H1 (cell line): ENCODE measurements around the gene PPP2R3B. TPM values are rescaled to one million over a fixed set of nuclear protein-coding genes. Genes with fewer than 3 reads are reported as not detected.

ENCODE experiments used
- CEBPB ChIP-seq: IDR thresholded peaks from 2 replicates; pipeline ENCODE4 v1.6.1; 2012; ENCODE audit warnings: low read depth, low read length
- NANOG ChIP-seq: IDR thresholded peaks from 2 replicates; pipeline ENCODE4 v1.6.1; 2011; ENCODE audit warnings: low read length, low read depth, mild to moderate bottlenecking, inconsistent platforms; ENCODE audit not compliant: insufficient read depth, poor library complexity, severe bottlenecking
- RAD21 ChIP-seq, 2 experiments: IDR thresholded peaks in 1 of 2; conservative IDR thresholded peaks in 1 of 2; 2 replicates each; pipeline ENCODE4 v1.6.1; 2011; ENCODE audit warnings: low read depth in 2 of 2, low read length in 2 of 2, improper control_type of control experiment in 1 of 2, inconsistent platforms in 1 of 2, mild to moderate bottlenecking in 1 of 2, moderate library complexity in 1 of 2
- RBBP5 ChIP-seq: IDR thresholded peaks from 2 replicates; pipeline ENCODE4 v1.7.1; 2012; ENCODE audit warnings: low read depth, mild to moderate bottlenecking, inconsistent platforms, low read length, moderate library complexity, borderline replicate concordance
- RNF2 ChIP-seq: fragments of 200-900, 300-1000 bp; sonication (generic); IDR thresholded peaks from 2 replicates; pipeline ENCODE4 v1.7.1; 2016; ENCODE audit warnings: borderline replicate concordance, low read depth, mild to moderate bottlenecking, antibody characterized with exemption, low read length; ENCODE audit not compliant: poor library complexity, severe bottlenecking; ENCODE audit errors: missing control alignments
- SAP30 ChIP-seq: fragments of 300-600 bp; sonication (generic); IDR thresholded peaks from 2 replicates; pipeline ENCODE4 v1.7.1; 2012; ENCODE audit warnings: low read length, moderate library complexity, mild to moderate bottlenecking, inconsistent platforms; ENCODE audit not compliant: insufficient read depth, insufficient replicate concordance
- polyA plus RNA-seq, 7 experiments: library from polyadenylated mRNA; depleted of rRNA in 3 of 7; stranded (reverse) in 5 of 7; unstranded in 2 of 7; fragments of >200 nt in 5 of 7; fragments of 200-250 nt in 2 of 7; gene quantifications; 1 replicate in 5 of 7; 2 replicates in 1 of 7; 4 replicates in 1 of 7; pipeline versions ENCODE4 v1.2.1 to v1.2.3, GENCODE V29; 2011 to 2013; ENCODE audit warnings: missing spikeins in 2 of 7, mixed read lengths in 2 of 7
- total RNA-seq: library from RNA; stranded (reverse); fragmentation: NEBNext Ultra II Directional; extraction: Animal tissue kit (Norgen Biotek cat#: 25700); gene quantifications from 2 replicates; pipeline ENCODE4 v1.2.1, GENCODE V29; 2021

PPP2R3B gene
- total and polyA plus RNA-seq, 2 of the 8 experiments (the other 6 are each of a cell fraction or from before 2014, with no cell fraction given): 47.6 to 86.7 TPM

DNA sequence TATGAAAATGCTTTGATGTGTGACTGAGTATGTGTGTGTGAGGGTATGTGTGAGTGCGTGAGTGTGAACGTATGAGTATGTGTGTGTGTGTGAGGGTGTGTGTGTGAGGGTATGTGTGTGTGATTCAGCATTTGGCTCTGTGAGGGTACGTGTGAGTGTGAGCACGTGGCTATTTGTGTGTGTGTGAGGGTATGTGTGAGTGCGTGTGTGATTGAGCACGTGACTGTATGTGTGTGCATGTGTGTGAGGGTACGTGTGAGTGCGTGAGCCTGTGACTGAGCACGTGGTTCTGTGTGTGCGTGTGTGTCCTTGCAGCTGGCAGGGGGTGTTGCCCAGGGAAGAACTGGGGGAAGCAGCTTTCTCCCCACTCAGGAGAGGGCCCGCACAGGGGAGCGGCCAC is 16.1 kb upstream of the PPP2R3B start (continued):
- TF ChIP-seq RAD21 (IDR thresholded peaks at IDR 0.05 in 1 of 2, conservative IDR thresholded peaks at IDR 0.05 in 1 of 2; ENCODE audit: low read depth in 2 of 2, low read length in 2 of 2): no peak
- TF ChIP-seq NANOG: no peak
- TF ChIP-seq CEBPB: no peak
- no peak for TF ChIP-seq RNF2
- TF ChIP-seq SAP30: no peak
- TF ChIP-seq RBBP5: no peak
- TF ChIP-seq, all 59 proteins: peak for 0
